GM12874 (cell line): ENCODE results near the gene TMEM187.

ENCODE experiments used
- TF ChIP-seq, protein P1 (sequence below): IDR thresholded peaks from 2 replicates; pipeline ENCODE4 v1.5.1; 2011; ENCODE audit warnings: low read depth, mild to moderate bottlenecking, control low read depth, low read length, moderate library complexity; ENCODE audit not compliant: insufficient read depth

The TMEM187 gene

DNA sequence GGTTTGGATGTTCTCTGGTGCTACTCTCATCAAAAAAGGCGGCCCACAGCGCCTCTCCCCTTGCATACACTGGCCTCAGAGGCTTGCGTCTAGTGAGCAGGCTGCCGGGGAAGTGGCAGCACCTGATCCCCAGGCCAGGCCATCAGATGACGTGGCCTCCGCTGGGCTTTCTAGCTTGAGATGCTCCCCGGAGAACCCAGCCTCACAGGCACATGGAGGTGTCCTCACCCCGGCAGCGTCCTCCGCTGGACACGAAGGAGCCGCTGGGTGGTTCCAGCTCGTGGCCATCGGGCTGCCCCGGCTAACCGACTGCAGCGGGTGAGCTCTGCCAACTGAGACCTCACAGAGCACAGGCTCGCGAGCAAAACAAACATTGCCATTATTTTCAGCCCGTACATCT, 34.4 kb downstream of the TMEM187 start:
- TF ChIP-seq, protein P1, sequence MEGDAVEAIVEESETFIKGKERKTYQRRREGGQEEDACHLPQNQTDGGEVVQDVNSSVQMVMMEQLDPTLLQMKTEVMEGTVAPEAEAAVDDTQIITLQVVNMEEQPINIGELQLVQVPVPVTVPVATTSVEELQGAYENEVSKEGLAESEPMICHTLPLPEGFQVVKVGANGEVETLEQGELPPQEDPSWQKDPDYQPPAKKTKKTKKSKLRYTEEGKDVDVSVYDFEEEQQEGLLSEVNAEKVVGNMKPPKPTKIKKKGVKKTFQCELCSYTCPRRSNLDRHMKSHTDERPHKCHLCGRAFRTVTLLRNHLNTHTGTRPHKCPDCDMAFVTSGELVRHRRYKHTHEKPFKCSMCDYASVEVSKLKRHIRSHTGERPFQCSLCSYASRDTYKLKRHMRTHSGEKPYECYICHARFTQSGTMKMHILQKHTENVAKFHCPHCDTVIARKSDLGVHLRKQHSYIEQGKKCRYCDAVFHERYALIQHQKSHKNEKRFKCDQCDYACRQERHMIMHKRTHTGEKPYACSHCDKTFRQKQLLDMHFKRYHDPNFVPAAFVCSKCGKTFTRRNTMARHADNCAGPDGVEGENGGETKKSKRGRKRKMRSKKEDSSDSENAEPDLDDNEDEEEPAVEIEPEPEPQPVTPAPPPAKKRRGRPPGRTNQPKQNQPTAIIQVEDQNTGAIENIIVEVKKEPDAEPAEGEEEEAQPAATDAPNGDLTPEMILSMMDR, result no peak

DNA sequence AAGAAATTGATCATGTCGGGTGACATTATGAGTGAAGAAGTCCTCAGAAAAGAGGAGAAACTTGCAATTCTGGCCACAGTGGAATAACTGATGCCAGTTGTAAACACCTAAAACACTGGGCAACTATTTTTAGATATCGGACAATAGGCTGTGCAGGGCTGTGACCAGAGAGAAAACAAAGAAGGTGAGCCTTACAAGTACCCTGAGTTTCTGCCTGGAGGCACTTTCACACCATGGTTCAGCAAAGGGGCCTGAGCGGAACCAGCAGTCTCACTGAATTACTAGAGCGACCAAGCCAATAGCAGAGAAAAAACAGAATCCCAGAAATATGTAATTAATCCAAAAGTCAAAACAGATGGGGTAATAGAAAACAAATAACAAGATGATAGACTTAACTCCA, 36.0 kb downstream of the TMEM187 start:
- TF ChIP-seq, protein P1, result no peak

DNA sequence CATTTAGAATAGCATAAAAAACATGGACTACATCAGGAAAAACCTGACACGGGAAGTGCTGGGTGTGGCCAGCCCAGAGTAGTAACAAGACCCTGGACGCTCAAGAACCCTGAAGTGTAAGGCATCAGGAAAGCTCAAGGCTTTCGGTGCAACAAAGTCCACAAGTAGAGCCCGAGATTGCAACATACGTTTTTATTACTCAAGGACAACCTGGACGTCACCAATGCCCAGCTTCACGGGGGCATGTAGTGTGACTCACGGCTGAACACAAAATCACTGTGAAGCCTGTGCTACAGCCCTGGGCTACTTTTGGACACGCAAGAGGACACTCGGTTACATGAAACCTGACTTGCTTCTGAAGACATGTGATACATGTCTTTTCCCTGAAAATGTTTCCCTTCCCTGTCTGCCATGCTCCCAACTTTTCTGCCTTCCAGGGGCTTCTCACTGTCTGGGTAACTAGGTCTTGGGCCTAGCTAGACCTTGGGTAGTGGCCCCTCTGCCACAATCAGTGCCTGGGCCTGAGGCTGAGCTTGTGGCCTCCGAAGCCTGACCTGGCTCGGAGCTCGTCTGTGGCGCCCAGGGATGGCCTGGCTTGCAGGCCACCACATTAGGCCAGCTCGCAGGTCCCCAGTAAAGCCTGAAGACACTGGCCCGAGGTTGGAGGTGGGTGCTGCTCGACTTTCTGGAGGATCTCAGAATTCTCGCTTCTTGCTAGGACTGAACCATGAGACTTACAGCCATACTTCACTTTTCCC, 38.0 kb downstream of the TMEM187 start:
- TF ChIP-seq, protein P1, result no peak

DNA sequence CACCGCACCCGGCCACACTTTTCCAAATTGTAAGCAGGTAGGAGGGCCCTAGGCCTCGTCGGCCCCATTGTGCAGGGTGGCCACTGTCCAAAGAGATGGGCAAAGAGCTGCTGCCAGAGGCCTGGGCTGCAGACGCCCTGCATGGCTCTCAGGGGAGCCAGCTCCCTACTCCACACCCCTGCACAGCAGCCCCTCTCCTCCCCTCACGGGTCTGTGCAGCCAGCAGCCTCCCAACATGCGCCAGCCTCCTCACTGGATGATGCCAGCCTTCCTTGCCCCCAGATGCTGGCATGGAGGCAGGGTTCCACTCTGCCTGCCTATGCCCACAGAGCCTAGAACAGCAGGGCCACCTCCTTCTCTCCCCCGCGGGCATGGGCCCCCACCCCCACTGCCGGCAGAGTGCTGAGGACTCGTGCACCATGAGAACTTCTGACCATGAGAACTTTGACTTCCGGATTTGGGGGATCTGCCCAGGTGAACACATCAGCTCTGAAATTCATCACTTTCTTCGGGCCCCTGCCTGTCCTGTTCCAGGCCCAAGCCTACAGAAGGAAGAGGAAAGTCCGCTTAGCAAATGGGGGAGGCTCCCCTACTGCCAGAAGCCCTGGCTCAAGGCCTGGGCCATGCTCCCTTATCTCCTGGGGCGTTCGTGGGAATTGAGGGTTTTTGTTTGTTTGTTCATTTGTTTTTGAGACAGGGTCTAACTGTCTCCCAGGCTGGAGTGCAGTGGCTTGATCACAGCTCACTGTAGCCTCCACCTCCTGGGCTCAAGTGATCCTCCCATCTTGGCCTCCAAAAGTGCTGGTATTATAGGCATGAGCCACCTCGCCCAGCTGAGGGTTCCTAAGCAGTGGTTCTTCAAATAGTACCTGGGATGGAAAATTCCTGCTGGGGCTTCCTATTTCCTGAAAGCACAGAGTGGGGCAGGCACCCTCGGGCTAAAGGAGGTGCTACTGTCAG, 39.1 kb downstream of the TMEM187 start:
- TF ChIP-seq, protein P1, result no peak

DNA sequence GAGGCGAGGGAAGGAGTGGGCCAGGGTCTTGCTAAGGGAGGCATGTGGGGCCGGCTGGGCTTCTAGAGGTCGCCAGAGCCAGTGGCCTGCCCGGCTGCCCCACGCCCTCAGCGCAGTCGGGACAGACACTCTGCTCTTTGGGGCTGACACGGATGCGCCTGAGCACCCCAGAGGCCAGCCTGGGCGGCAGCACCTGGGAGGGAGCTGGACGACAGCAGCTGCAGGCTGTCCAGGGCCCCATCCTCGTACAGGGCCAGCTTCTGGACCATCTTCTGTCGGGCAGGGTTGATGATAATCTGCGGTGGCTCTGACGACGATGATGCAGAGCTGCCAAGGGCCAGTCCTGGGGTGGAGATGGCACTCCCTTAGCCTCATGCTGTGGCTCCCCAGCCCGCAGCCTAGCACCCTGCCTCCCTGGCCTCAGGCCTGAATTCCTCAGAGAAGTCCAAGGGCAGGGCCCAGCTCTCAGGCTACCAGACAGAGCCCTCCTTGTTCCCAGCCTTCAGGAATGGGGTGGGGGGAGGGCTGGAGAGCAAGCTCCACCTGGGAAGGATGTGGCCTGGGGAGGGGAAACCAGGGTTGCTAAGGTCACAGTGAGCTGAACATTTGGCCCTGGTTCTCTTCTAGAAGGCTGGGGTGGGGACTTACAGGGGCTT, 39.9 kb downstream of the TMEM187 start:
- TF ChIP-seq, protein P1, result no peak

DNA sequence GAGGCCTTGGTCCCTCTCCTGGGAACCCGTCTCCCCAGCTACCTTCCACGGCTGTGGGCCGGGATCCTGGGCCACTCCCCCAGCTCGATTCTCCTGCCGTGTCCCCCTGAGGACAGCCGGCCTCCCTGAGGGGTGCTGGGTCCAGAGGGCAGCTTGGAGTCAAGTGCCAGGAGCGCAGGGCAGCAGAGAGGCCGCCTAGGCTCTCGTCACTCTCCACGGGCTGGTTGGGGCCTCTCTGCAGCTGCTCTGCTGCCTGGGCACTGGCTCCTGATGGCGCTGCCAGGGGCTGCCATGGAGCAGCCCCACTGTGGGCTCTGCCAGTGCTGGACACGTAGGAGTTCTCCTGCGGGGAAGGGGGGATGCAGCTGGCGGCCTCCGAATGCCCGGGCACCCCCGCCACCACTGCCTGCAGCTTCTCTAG, 40.5 kb downstream of the TMEM187 start:
- TF ChIP-seq, protein P1, result no peak
